ENCODE data around the gene ATP9A.

The ATP9A gene

GRCh38 chr20:51608061-51608460 is 160.1 kb downstream of the ATP9A start (continued):
- TF ChIP-seq ZBTB11 (tag by site-specific recombination; conservative IDR thresholded peaks at IDR 0.05; ENCODE audit: low read depth) (no peak), KLF16 (tag by site-specific recombination; IDR thresholded peaks at IDR 0.05) (no peak)

- TF ChIP-seq ZNF76 (tag by site-specific recombination; IDR thresholded peaks at IDR 0.05; ENCODE audit: borderline replicate concordance, low read depth) = no peak
- TF ChIP-seq ZNF423 (tag by site-specific recombination; IDR thresholded peaks at IDR 0.05) = no peak
- TF ChIP-seq MYNN (tag by site-specific recombination; IDR thresholded peaks at IDR 0.05; ENCODE audit: borderline replicate concordance) = no peak
- TF ChIP-seq ZBTB20 (tag by site-specific recombination; IDR thresholded peaks at IDR 0.05) = no peak
- TF ChIP-seq ZNF510 (tag by site-specific recombination; IDR thresholded peaks at IDR 0.05; ENCODE audit: insufficient replicate concordance) = no peak
- TF ChIP-seq HOXD13 (CRISPR knock-in tag; IDR thresholded peaks at IDR 0.05; ENCODE audit: borderline replicate concordance) = no peak
- TF ChIP-seq ZNF677 (tag by site-specific recombination; IDR thresholded peaks at IDR 0.05) = no peak
- TF ChIP-seq ZNF24 (tag by site-specific recombination; IDR thresholded peaks at IDR 0.05) = no peak
- TF ChIP-seq ZNF626 (tag by site-specific recombination; IDR thresholded peaks at IDR 0.05) = no peak
- no peak for TF ChIP-seq TCF7L2 (IDR thresholded peaks at IDR 0.05; ENCODE audit: borderline replicate concordance, low read depth, low read length)
- no peak for TF ChIP-seq ZNF324 (tag by site-specific recombination; IDR thresholded peaks at IDR 0.05)
- TF ChIP-seq ZNF561 (tag by site-specific recombination; IDR thresholded peaks at IDR 0.05; ENCODE audit: borderline replicate concordance) = no peak
- no peak for TF ChIP-seq ZNF169 (tag by site-specific recombination; IDR thresholded peaks at IDR 0.05)
- no peak for TF ChIP-seq ZBTB49 (tag by site-specific recombination; IDR thresholded peaks at IDR 0.05; ENCODE audit: low read depth)
- TF ChIP-seq ZNF146 (tag by site-specific recombination; IDR thresholded peaks at IDR 0.05) = no peak
- TF ChIP-seq ZNF175 (tag by site-specific recombination; IDR thresholded peaks at IDR 0.05) = no peak
- TF ChIP-seq ZNF791 (tag by site-specific recombination; IDR thresholded peaks at IDR 0.05) = no peak
- no peak overlapping the region for H3K27ac ChIP-seq (ENCODE audit: extremely low read depth, low read depth, low read length)
- no peaks in the 10 kb centered on the region for H3K9me3 ChIP-seq (ENCODE audit: control insufficient read depth, insufficient read depth, low read depth, low read length)
- POLR2A ChIA-PET = no interaction called here
- H3K36me3 ChIP-seq (ENCODE audit: control insufficient read depth in 2 of 2, insufficient read depth in 1 of 2, low read length in 2 of 2) = peaks cover 0 to 52% of the 10 kb centered on the region in 2 experiments; a peak in 2 of 3 replicates
- CTCF ChIA-PET = no interaction called here
- no peaks in the 10 kb centered on the region for H3K4me1 ChIP-seq (ENCODE audit: control insufficient read depth, insufficient read depth, low read length)
- no peak overlapping the region for H3K4me3 ChIP-seq (ENCODE audit: low read depth, low read length)
These were observed 161.0 kb downstream of the ATP9A start for GRCh38 chr20:51607170-51607569.

- ChIA-PET CTCF (no interaction called here), POLR2A (no interaction called here)
- H3K36me3 ChIP-seq (ENCODE audit: control insufficient read depth in 2 of 2, insufficient read depth in 1 of 2, low read length in 2 of 2) = peaks cover 0 to 48% of the 10 kb centered on the region in 2 experiments; a peak in 2 of 3 replicates
- no peaks in the 10 kb centered on the region for H3K4me1 ChIP-seq (ENCODE audit: control insufficient read depth, insufficient read depth, low read length)
- no peak overlapping the region for H3K4me3 ChIP-seq (ENCODE audit: low read depth, low read length)
- H3K27ac ChIP-seq (ENCODE audit: extremely low read depth, low read depth, low read length) = no peak overlapping the region
- no peaks in the 10 kb centered on the region for H3K9me3 ChIP-seq (ENCODE audit: control insufficient read depth, insufficient read depth, low read depth, low read length)
- TF ChIP-seq ZNF792 (tag by site-specific recombination; IDR thresholded peaks at IDR 0.05) (no peak), ZNF596 (tag by site-specific recombination; IDR thresholded peaks at IDR 0.05) (no peak), ZNF571 (tag by site-specific recombination; IDR thresholded peaks at IDR 0.05) (no peak), TCF7L2 (IDR thresholded peaks at IDR 0.05; ENCODE audit: borderline replicate concordance, low read depth, low read length) (no peak), ZNF549 (tag by site-specific recombination; IDR thresholded peaks at IDR 0.05) (no peak), TRIM28 (IDR thresholded peaks at IDR 0.05; ENCODE audit: borderline replicate concordance, low read length) (no peak), ZNF121 (tag by site-specific recombination; IDR thresholded peaks at IDR 0.05) (no peak), PBX3 (CRISPR knock-in tag; IDR thresholded peaks at IDR 0.05) (no peak), ZNF777 (tag by site-specific recombination; IDR thresholded peaks at IDR 0.05; ENCODE audit: borderline replicate concordance) (no peak), PRDM1 (tag by site-specific recombination; IDR thresholded peaks at IDR 0.05) (no peak)
These were observed 163.3 kb downstream of the ATP9A start for GRCh38 chr20:51604851-51605250.

Data from HEK293 (cell line).